IMR-90 (cell line): Measurements from ENCODE around the gene OSBP2. TPM values are rescaled to one million over a fixed set of nuclear protein-coding genes. Genes with fewer than 3 reads are reported as not detected.

Experiments used
- ATAC-seq: fragments of 200-7000 bp; cut with Tn5 transposase; 2 replicates; pipeline ENCODE4 v1.9.1; 2020; ENCODE audit warnings: low read depth, mild to moderate bottlenecking, moderate library complexity
- BruUV-seq: library from RNA; stranded (reverse); fragments of 400-500 nt; replicated peaks from 2 replicates; lab custom pipeline; 2021; lab: Mats Ljungman, UMichigan
- CTCF ChIA-PET: fragments of 300-600 bp; formaldehyde crosslinking; extraction: SDS; loops from one replicate; lab custom pipeline; 2021; ENCODE audit warnings: antibody characterized with exemption; lab: Yijun Ruan, JAX
- POLR2A ChIA-PET: fragments of 300-600 bp; sonication (Branson Sonifier 250); formaldehyde crosslinking; loops from one replicate; lab custom pipeline; 2022; ENCODE audit warnings: antibody characterized with exemption; ENCODE audit not compliant: unreplicated experiment; lab: Charles Lee
- DNase-seq: peaks from one replicate; pipeline ENCODE4 v3.0.0; 2013
- H2AFZ ChIP-seq: replicated peaks from 2 replicates; pipeline ENCODE3; 2013; ENCODE audit warnings: low read length, mild to moderate bottlenecking; ENCODE audit not compliant: poor library complexity
- H2AK5ac ChIP-seq: 2 replicates; pipeline ENCODE4 v1.6.1; 2013; ENCODE audit warnings: low read depth, low read length, inconsistent platforms
- H2AK9ac ChIP-seq: replicated peaks from 2 replicates; pipeline ENCODE3; 2013; ENCODE audit warnings: mild to moderate bottlenecking, low read depth, low read length, moderate library complexity; ENCODE audit not compliant: poor library complexity
- H2BK120ac ChIP-seq: 2 replicates; pipeline ENCODE4 v1.6.1; 2013; ENCODE audit warnings: low read depth, low read length, inconsistent platforms
- H2BK15ac ChIP-seq: 3 replicates; pipeline ENCODE4 v1.6.1; 2013; ENCODE audit warnings: low read depth, low read length, inconsistent platforms
- H2BK20ac ChIP-seq: 2 replicates; pipeline ENCODE4 v1.6.1; 2013; ENCODE audit warnings: low read depth, mild to moderate bottlenecking, inconsistent platforms, low read length, moderate library complexity
- H2BK5ac ChIP-seq: 2 replicates; pipeline ENCODE4 v1.6.1; 2013; ENCODE audit warnings: mild to moderate bottlenecking, low read depth, low read length, inconsistent platforms; ENCODE audit not compliant: poor library complexity, severe bottlenecking
- H3K14ac ChIP-seq: replicated peaks from 2 replicates; pipeline ENCODE4 v1.6.1; 2013; ENCODE audit warnings: low read depth, low read length, inconsistent platforms
- H3K18ac ChIP-seq: 2 replicates; pipeline ENCODE4 v1.6.1; 2013; ENCODE audit warnings: low read depth, low read length, control low read depth
- H3K23ac ChIP-seq: 2 replicates; pipeline ENCODE4 v1.6.1; 2013; ENCODE audit warnings: low read depth, low read length, inconsistent platforms
- H3K27ac ChIP-seq: 2 replicates; pipeline ENCODE4 v1.5.1; 2013; ENCODE audit warnings: mild to moderate bottlenecking, control low read depth, low read length; ENCODE audit not compliant: insufficient read depth
- H3K27me3 ChIP-seq: 2 replicates; pipeline ENCODE4 v1.6.1; 2013; ENCODE audit warnings: low read length; ENCODE audit not compliant: control insufficient read depth, insufficient read depth
- H3K36me3 ChIP-seq: 2 replicates; pipeline ENCODE4 v1.6.1; 2013; ENCODE audit warnings: low read length, mixed read lengths; ENCODE audit not compliant: control insufficient read depth, insufficient read depth
- H3K4ac ChIP-seq: 2 replicates; pipeline ENCODE4 v1.6.1; 2013; ENCODE audit warnings: low read depth, low read length, inconsistent platforms
- H3K4me1 ChIP-seq: 2 replicates; pipeline ENCODE4 v1.6.1; 2013; ENCODE audit warnings: low read length, mixed read lengths; ENCODE audit not compliant: control insufficient read depth, insufficient read depth
- H3K4me2 ChIP-seq: 2 replicates; pipeline ENCODE4 v1.6.1; 2013; ENCODE audit warnings: low read depth, mild to moderate bottlenecking, control low read depth, low read length, moderate library complexity
- H3K4me3 ChIP-seq: 2 replicates; pipeline ENCODE4 v1.5.1; 2013; ENCODE audit warnings: low read depth, mild to moderate bottlenecking, control low read depth, low read length, moderate library complexity; ENCODE audit not compliant: insufficient read depth
- H3K56ac ChIP-seq: 2 replicates; pipeline ENCODE4 v1.6.1; 2013; ENCODE audit warnings: low read length, inconsistent platforms; ENCODE audit not compliant: insufficient read depth; ENCODE audit errors: extremely low read depth
- H3K79me1 ChIP-seq, 2 experiments: 2 replicates each; pipeline ENCODE4 v1.6.1; 2013; ENCODE audit warnings: low read length in 2 of 2, inconsistent platforms in 1 of 2, low read depth in 1 of 2
- H3K9ac ChIP-seq: 2 replicates; pipeline ENCODE4 v1.6.1; 2013; ENCODE audit warnings: low read depth, low read length, control low read depth
- H3K9me1 ChIP-seq: 2 replicates; pipeline ENCODE4 v1.6.1; 2013; ENCODE audit warnings: low read length, inconsistent platforms; ENCODE audit not compliant: insufficient read depth
- H3K9me3 ChIP-seq: 2 replicates; pipeline ENCODE4 v1.6.1; 2013; ENCODE audit warnings: low read length; ENCODE audit not compliant: control insufficient read depth, insufficient read depth
- H4K20me1 ChIP-seq: 2 replicates; pipeline ENCODE4 v1.6.1; 2013; ENCODE audit warnings: low read length, inconsistent platforms; ENCODE audit not compliant: insufficient read depth
- H4K5ac ChIP-seq: 2 replicates; pipeline ENCODE4 v1.6.1; 2013; ENCODE audit warnings: mild to moderate bottlenecking, low read depth, low read length, control low read depth
- H4K8ac ChIP-seq, 2 experiments: 2 replicates each; pipeline ENCODE4 v1.6.1; 2013; ENCODE audit warnings: low read depth in 2 of 2, low read length in 2 of 2, control low read depth in 1 of 2, inconsistent platforms in 1 of 2
- H4K91ac ChIP-seq: 2 replicates; pipeline ENCODE4 v1.6.1; 2013; ENCODE audit warnings: low read depth, low read length, inconsistent platforms; ENCODE audit not compliant: insufficient read depth
- BHLHE40 ChIP-seq: fragments of 150-350 bp; IDR thresholded peaks from 2 replicates; pipeline ENCODE4 v1.6.1; 2016; ENCODE audit warnings: mild to moderate bottlenecking, low read depth, low read length
- CHD1 ChIP-seq: IDR thresholded peaks from 2 replicates; pipeline ENCODE4 v1.6.1; 2012; ENCODE audit warnings: low read depth, low read length, improper control_type of control experiment
- CTCF ChIP-seq: conservative IDR thresholded peaks from 2 replicates; pipeline ENCODE4 v1.5.1; 2012; ENCODE audit warnings: mild to moderate bottlenecking, low read depth, low read length, improper control_type of control experiment
- ELK1 ChIP-seq: fragments of 150-350 bp; IDR thresholded peaks from 2 replicates; pipeline ENCODE4 v1.6.1; 2016; ENCODE audit warnings: low read depth, mild to moderate bottlenecking, low read length, moderate library complexity, borderline replicate concordance
- FOS ChIP-seq: fragments of 150-350 bp; IDR thresholded peaks from 2 replicates; pipeline ENCODE4 v1.6.1; 2016; ENCODE audit warnings: low read depth, low read length
- MXI1 ChIP-seq: IDR thresholded peaks from 2 replicates; pipeline ENCODE4 v1.6.1; 2012; ENCODE audit warnings: low read depth, mild to moderate bottlenecking, low read length, moderate library complexity, borderline replicate concordance
- NFE2L2 ChIP-seq: fragments of 150-350 bp; IDR thresholded peaks from 2 replicates; pipeline ENCODE4 v1.6.1; 2016; ENCODE audit warnings: low read depth, mild to moderate bottlenecking, low read length
- POLR2A ChIP-seq: IDR thresholded peaks from 2 replicates; pipeline ENCODE4 v1.6.1; 2012; ENCODE audit warnings: mild to moderate bottlenecking, low read depth, low read length
- RAD21 ChIP-seq: IDR thresholded peaks from 2 replicates; pipeline ENCODE4 v1.6.1; 2012; ENCODE audit warnings: low read length, improper control_type of control experiment
- RCOR1 ChIP-seq: IDR thresholded peaks from 2 replicates; pipeline ENCODE4 v1.6.1; 2012; ENCODE audit warnings: mild to moderate bottlenecking, low read length, improper control_type of control experiment; ENCODE audit not compliant: insufficient replicate concordance
- RFX5 ChIP-seq: IDR thresholded peaks from 2 replicates; pipeline ENCODE4 v1.8.0; 2012; ENCODE audit warnings: low read depth, mild to moderate bottlenecking, low read length, moderate library complexity
- SMC3 ChIP-seq: fragments of 150-350 bp; IDR thresholded peaks from 2 replicates; pipeline ENCODE4 v1.6.1; 2016; ENCODE audit warnings: low read depth, mild to moderate bottlenecking, antibody characterized with exemption, low read length, moderate library complexity
- USF2 ChIP-seq: fragments of 150-350 bp; IDR thresholded peaks from 2 replicates; pipeline ENCODE4 v1.6.1; 2017; ENCODE audit warnings: mild to moderate bottlenecking, antibody characterized with exemption, low read length, low read depth
- WGBS, 2 experiments: methylation state at CpG; one replicate each; pipeline versions ENCODE4 v1.1.5 to v1.1.7; 2013; ENCODE audit warnings: missing lambda C conversion rate in 2 of 2; ENCODE audit not compliant: insufficient read length in 1 of 2; ENCODE audit errors: extremely low coverage in 2 of 2; 5-methylcytosine and 5-hydroxymethylcytosine counted together
- dilution Hi-C: fragments of 300-500 bp; cut with HindIII; formaldehyde crosslinking; loops from one replicate; pipeline ENCODE4 v1.14.3; 2018; ENCODE audit warnings: low sequenced_read_pairs; ENCODE audit not compliant: unreplicated experiment
- in situ Hi-C: fragments of 300-500 bp; cut with MboI; formaldehyde crosslinking; loops from 3 replicates; pipeline ENCODE4 v1.14.3; 2019; ENCODE audit warnings: low sequenced_read_pairs, inconsistent platforms, mixed read lengths
- intact Hi-C: fragments of 100-400 bp; cut with micrococcal nuclease; formaldehyde crosslinking; loops from 2 replicates; pipeline ENCODE4 v1.10.0; 2022
- polyA plus RNA-seq, 3 experiments: library from polyadenylated mRNA; depleted of rRNA; stranded (reverse); fragments of >200 nt; gene quantifications; 2 replicates each; pipeline ENCODE4 v1.2.3, GENCODE V29; 2012; ENCODE audit warnings: low replicate concordance in 1 of 3
- total RNA-seq: library from RNA; depleted of rRNA; stranded (reverse); fragments of >200 nt; gene quantifications from 2 replicates; pipeline ENCODE4 v1.2.3, GENCODE V29; 2012

OSBP2 gene
- total and polyA plus RNA-seq, 2 of the 4 experiments (the other 2 are of a cell fraction): 1.8 to 2.2 TPM

- TF ChIP-seq CTCF: no peak
- no peak for TF ChIP-seq RCOR1
- TF ChIP-seq CHD1: no peak
- no peak for TF ChIP-seq USF2
- no peak for TF ChIP-seq RAD21
- TF ChIP-seq SMC3: no peak
- TF ChIP-seq ELK1: no peak
- TF ChIP-seq POLR2A: no peak
- no peak for TF ChIP-seq BHLHE40
- TF ChIP-seq FOS: no peak
- TF ChIP-seq MXI1: no peak
- TF ChIP-seq NFE2L2: no peak
- no peak for TF ChIP-seq RFX5
- H2BK5ac ChIP-seq: no peak overlapping the region
- no peak overlapping the region for H3K27ac ChIP-seq
- H2AFZ ChIP-seq: no peak overlapping the region
- no peak overlapping the region for H3K23ac ChIP-seq
- intact Hi-C loops: no loop called here
- DNase-seq (no peak), ATAC-seq (no peak)
- H3K56ac ChIP-seq: no peak overlapping the region
- H3K27me3 ChIP-seq: no peaks in the 10 kb centered on the region
- H3K4me2 ChIP-seq: no peak overlapping the region
- H4K20me1 ChIP-seq: no peaks in the 10 kb centered on the region
- peaks cover 2% of the 10 kb centered on the region; the same call in 1 of the 2 replicates for H3K4me1 ChIP-seq
- no peak overlapping the region for H2BK120ac ChIP-seq
- 71% methylated on average over 1 of the region's 3 CpGs; no CpG with 5 or more reads in 1 of the 2 experiments for WGBS, 2 experiments
- H3K36me3 ChIP-seq: no peaks in the 10 kb centered on the region
- H2BK15ac ChIP-seq: no peak overlapping the region
- CTCF ChIA-PET: no interaction called here
- no peak overlapping the region for H2AK9ac ChIP-seq
- H2BK20ac ChIP-seq: no peak overlapping the region
- no peak overlapping the region for H2AK5ac ChIP-seq
- no peaks in the 10 kb centered on the region; the same call in 1 of the 2 replicates for H3K9me1 ChIP-seq
- H3K9me3 ChIP-seq: no peaks in the 10 kb centered on the region
- no peak overlapping the region for H3K9ac ChIP-seq
- no peak overlapping the region for H3K4ac ChIP-seq
- POLR2A ChIA-PET: no interaction called here
- H4K8ac ChIP-seq: no peak overlapping the region
- dilution Hi-C loops: no loop called here
- no peak overlapping the region for H3K14ac ChIP-seq
- no peaks in the 10 kb centered on the region for H3K79me1 ChIP-seq
- H4K5ac ChIP-seq: no peak overlapping the region
- H3K4me3 ChIP-seq: no peak overlapping the region
- no peak overlapping the region for H3K18ac ChIP-seq
- in situ Hi-C loops: no loop called here
- no TSS peak for BruUV-seq
- H4K91ac ChIP-seq: no peak overlapping the region
These were observed 54.6 kb downstream of the OSBP2 start for GRCh38 chr22:30749272-30749671.
